Measurements from ENCODE around the gene TRIM71. TPM values are rescaled to one million over a fixed set of nuclear protein-coding genes. Genes with fewer than 3 reads are reported as not detected.

TRIM71 gene
- total RNA-seq, 1 experiment from 2014 or later, result 0.17 TPM

- POLR2A ChIA-PET, result no interaction called here
Measured at GRCh38 chr3:32896143-32896542, 78.3 kb downstream of the TRIM71 start.

More at GRCh38 chr3:32896143-32896542, 78.3 kb downstream of the TRIM71 start:
- Histone ChIP-seq H4K20me1 (ENCODE audit: insufficient read depth) (no peaks in the 10 kb centered on the region), H3K36me3 (ENCODE audit: control insufficient read depth in 1 of 2, insufficient read depth in 2 of 2, low read length in 2 of 2) (no peaks in the 10 kb centered on the region), H3K4me1 (ENCODE audit: control insufficient read depth in 1 of 2, insufficient read depth in 2 of 2, low read length in 2 of 2) (no peaks in the 10 kb centered on the region), H3K27me3 (ENCODE audit: insufficient read depth, low read length) (peaks cover 13% of the 10 kb centered on the region; the same call in 1 of the 2 replicates), H2AFZ (ENCODE audit: low read depth, low read length, poor library complexity, severe bottlenecking) (no peak overlapping the region), H3K27ac (ENCODE audit: low read depth, low read length) (no peak overlapping the region), H3K9me3 (ENCODE audit: control insufficient read depth in 1 of 2, insufficient read depth in 1 of 2, low read depth in 1 of 2, low read length in 2 of 2) (no peaks in the 10 kb centered on the region), H3K9ac (ENCODE audit: low read length) (no peak overlapping the region), H3K4me3 (replicated peaks in 1 of 2; ENCODE audit: low read depth in 1 of 2, low read length in 2 of 2) (no peak overlapping the region), H3K4me2 (ENCODE audit: low read length) (no peak overlapping the region), H3K79me2 (ENCODE audit: insufficient read depth, low read length) (no peaks in the 10 kb centered on the region), H3K9me2 (ENCODE audit: insufficient read depth) (no peaks in the 10 kb centered on the region)
- ChIA-PET CTCF (no interaction called here), RAD21 (ENCODE audit: low non-redundant PET in 1 of 2, low total read pairs in 2 of 2, uncharacterized antibody in 2 of 2, unreplicated experiment in 2 of 2) (no interaction called here)
- BruUV-seq (replicated peaks), result no TSS peak
- intact Hi-C loops (cut with micrococcal nuclease), result no loop called here
- DNase-seq (ENCODE audit: low read depth, low spot score) (no peak), ATAC-seq (no peak)
- no peak for TF ChIP-seq SRF (IDR thresholded peaks at IDR 0.05; ENCODE audit: low read depth)
- no peak for TF ChIP-seq TCF7L2 (IDR thresholded peaks at IDR 0.05; ENCODE audit: borderline replicate concordance, extremely low read depth, insufficient read depth, insufficient read length)
- no peak for TF ChIP-seq RAD21 (IDR thresholded peaks at IDR 0.05; ENCODE audit: low read depth)
- no peak for TF ChIP-seq ZFX (IDR thresholded peaks at IDR 0.05)
- TF ChIP-seq ZNF274 (IDR thresholded peaks at IDR 0.05; ENCODE audit: low read depth, low read length), result no peak
- no peak for TF ChIP-seq EZH2phosphoT487 (IDR thresholded peaks at IDR 0.05; ENCODE audit: borderline replicate concordance)
- TF ChIP-seq EZH2 (IDR thresholded peaks at IDR 0.05), result no peak
- no peak for TF ChIP-seq POLR2A (IDR thresholded peaks at IDR 0.05; ENCODE audit: borderline replicate concordance, extremely low read depth, insufficient read depth, insufficient read length)
- no peak for TF ChIP-seq CBX3 (IDR thresholded peaks at IDR 0.05; ENCODE audit: low read depth)
- no peak for TF ChIP-seq JUND (IDR thresholded peaks at IDR 0.05)
- TF ChIP-seq FOSL1 (IDR thresholded peaks at IDR 0.05; ENCODE audit: low read depth), result no peak
- no peak for TF ChIP-seq SIN3A (IDR thresholded peaks at IDR 0.05; ENCODE audit: low read depth)
- TF ChIP-seq SP1 (IDR thresholded peaks at IDR 0.05; ENCODE audit: low read depth), result no peak
- TF ChIP-seq YY1 (IDR thresholded peaks at IDR 0.05; ENCODE audit: extremely low read depth, insufficient replicate concordance, low read depth, low read length), result no peak
- TF ChIP-seq, protein P1, sequence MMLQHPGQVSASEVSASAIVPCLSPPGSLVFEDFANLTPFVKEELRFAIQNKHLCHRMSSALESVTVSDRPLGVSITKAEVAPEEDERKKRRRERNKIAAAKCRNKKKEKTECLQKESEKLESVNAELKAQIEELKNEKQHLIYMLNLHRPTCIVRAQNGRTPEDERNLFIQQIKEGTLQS (IDR thresholded peaks at IDR 0.05), result no peak
- TF ChIP-seq, protein P2, sequence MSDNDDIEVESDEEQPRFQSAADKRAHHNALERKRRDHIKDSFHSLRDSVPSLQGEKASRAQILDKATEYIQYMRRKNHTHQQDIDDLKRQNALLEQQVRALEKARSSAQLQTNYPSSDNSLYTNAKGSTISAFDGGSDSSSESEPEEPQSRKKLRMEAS (IDR thresholded peaks at IDR 0.05), result no peak
- no peak for TF ChIP-seq POLR2AphosphoS5 (IDR thresholded peaks at IDR 0.05; ENCODE audit: low read depth, low read length)
- TF ChIP-seq, protein P3, sequence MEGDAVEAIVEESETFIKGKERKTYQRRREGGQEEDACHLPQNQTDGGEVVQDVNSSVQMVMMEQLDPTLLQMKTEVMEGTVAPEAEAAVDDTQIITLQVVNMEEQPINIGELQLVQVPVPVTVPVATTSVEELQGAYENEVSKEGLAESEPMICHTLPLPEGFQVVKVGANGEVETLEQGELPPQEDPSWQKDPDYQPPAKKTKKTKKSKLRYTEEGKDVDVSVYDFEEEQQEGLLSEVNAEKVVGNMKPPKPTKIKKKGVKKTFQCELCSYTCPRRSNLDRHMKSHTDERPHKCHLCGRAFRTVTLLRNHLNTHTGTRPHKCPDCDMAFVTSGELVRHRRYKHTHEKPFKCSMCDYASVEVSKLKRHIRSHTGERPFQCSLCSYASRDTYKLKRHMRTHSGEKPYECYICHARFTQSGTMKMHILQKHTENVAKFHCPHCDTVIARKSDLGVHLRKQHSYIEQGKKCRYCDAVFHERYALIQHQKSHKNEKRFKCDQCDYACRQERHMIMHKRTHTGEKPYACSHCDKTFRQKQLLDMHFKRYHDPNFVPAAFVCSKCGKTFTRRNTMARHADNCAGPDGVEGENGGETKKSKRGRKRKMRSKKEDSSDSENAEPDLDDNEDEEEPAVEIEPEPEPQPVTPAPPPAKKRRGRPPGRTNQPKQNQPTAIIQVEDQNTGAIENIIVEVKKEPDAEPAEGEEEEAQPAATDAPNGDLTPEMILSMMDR (IDR thresholded peaks at IDR 0.05 in 2 of 3, conservative IDR thresholded peaks at IDR 0.05 in 1 of 3; ENCODE audit: borderline replicate concordance in 1 of 3, insufficient read depth in 1 of 3, low read depth in 2 of 3, low read length in 2 of 3), result no peak

Measured in HCT116 (cell line).